Cardiac fibroblast (primary cell): ENCODE results near the gene SLIT3.

Source experiments
- DNase-seq, 2 donors: peaks; one replicate each; pipeline versions ENCODE4 v3.0.0 to v3.0.0-alpha.2; 2010; ENCODE audit warnings: low read depth in 2 of 2
- H3K4me3 ChIP-seq, 2 donors: replicated peaks in 1 of 2; 1 replicate in 1 of 2; 2 replicates in 1 of 2; pipeline ENCODE4 v1.5.1; 2011; ENCODE audit warnings: low read depth in 2 of 2, low read length in 2 of 2, mild to moderate bottlenecking in 2 of 2, moderate library complexity in 1 of 2
- CTCF ChIP-seq: IDR thresholded peaks from one replicate; pipeline ENCODE4 v1.5.1; 2011; ENCODE audit warnings: low read depth, mild to moderate bottlenecking, low read length, inconsistent platforms

SLIT3 gene

GRCh38 chr5:169283887-169284286 is 17.1 kb downstream of the SLIT3 start:
- H3K4me3 ChIP-seq = no peak overlapping the region
- TF ChIP-seq CTCF = no peak
- DNase-seq = no peak

- no peak for DNase-seq
- no peak overlapping the region for H3K4me3 ChIP-seq
Observed at GRCh38 chr5:169281625-169282024, 19.3 kb downstream of the SLIT3 start.

GRCh38 chr5:169280696-169281095 is 20.2 kb downstream of the SLIT3 start:
- H3K4me3 ChIP-seq = no peak overlapping the region
- no peak for DNase-seq
- TF ChIP-seq CTCF = no peak

More at GRCh38 chr5:169281625-169282024, 19.3 kb downstream of the SLIT3 start:
- TF ChIP-seq CTCF = no peak

- TF ChIP-seq CTCF = no peak
- no peak for DNase-seq
- no peak overlapping the region for H3K4me3 ChIP-seq
Observed at GRCh38 chr5:169280286-169280685, 20.7 kb downstream of the SLIT3 start.

GRCh38 chr5:169279125-169279524 is 21.8 kb downstream of the SLIT3 start:
- no peak for TF ChIP-seq CTCF
- DNase-seq = no peak
- H3K4me3 ChIP-seq = no peak overlapping the region

GRCh38 chr5:169273881-169274280 is 27.1 kb downstream of the SLIT3 start:
- TF ChIP-seq CTCF = no peak
- DNase-seq = no peak
- no peak overlapping the region for H3K4me3 ChIP-seq

- no peak for TF ChIP-seq CTCF
- H3K4me3 ChIP-seq = no peak overlapping the region
- DNase-seq = no peak
Observed at GRCh38 chr5:169273451-169273850, 27.5 kb downstream of the SLIT3 start.
